HG02973 (cell line): ENCODE results near the gene OSBPL9.

Experiments used
- ATAC-seq: cut with Tn5 transposase; IDR thresholded peaks from one replicate; pipeline ENCODE4 v1.9.1; 2021; ENCODE audit warnings: moderate library complexity; ENCODE audit not compliant: unreplicated experiment

The OSBPL9 gene

GRCh38 chr1:51616903-51617708 is at the start of gene OSBPL9:
OSBPL9 (plus strand) TSS chr1:51617092; CDS start chr1:51617111, 19 bp downstream.
- peak; percentile 83 for ATAC-seq

GRCh38 chr1:51567653-51568052 is 49.2 kb upstream of the OSBPL9 start:
- ATAC-seq, result no peak

GRCh38 chr1:51568231-51568935 is 48.5 kb upstream of the OSBPL9 start:
- no peak for ATAC-seq

GRCh38 chr1:51569284-51570062 is 47.4 kb upstream of the OSBPL9 start:
- ATAC-seq, result peak; percentile 76

GRCh38 chr1:51570063-51570710 is 46.7 kb upstream of the OSBPL9 start:
- peak; percentile 33 for ATAC-seq

- ATAC-seq, result no peak
Observed at GRCh38 chr1:51572365-51572764, 44.5 kb upstream of the OSBPL9 start.

GRCh38 chr1:51574796-51575195 is 42.1 kb upstream of the OSBPL9 start:
- no peak for ATAC-seq

- no peak for ATAC-seq
Observed at GRCh38 chr1:51575406-51576084, 41.3 kb upstream of the OSBPL9 start.

GRCh38 chr1:51576085-51576444 is 40.8 kb upstream of the OSBPL9 start:
- no peak for ATAC-seq

GRCh38 chr1:51576923-51577322 is 40.0 kb upstream of the OSBPL9 start:
- no peak for ATAC-seq

GRCh38 chr1:51578383-51579109 is 38.3 kb upstream of the OSBPL9 start:
- peak; percentile 84 for ATAC-seq

GRCh38 chr1:51581238-51581637 is 35.7 kb upstream of the OSBPL9 start:
- no peak for ATAC-seq

GRCh38 chr1:51583532-51583931 is 33.4 kb upstream of the OSBPL9 start:
- no peak for ATAC-seq

- no peak for ATAC-seq
Observed at GRCh38 chr1:51584021-51584420, 32.9 kb upstream of the OSBPL9 start.

- ATAC-seq, result no peak
Observed at GRCh38 chr1:51592711-51593110, 24.2 kb upstream of the OSBPL9 start.

- ATAC-seq, result no peak
Observed at GRCh38 chr1:51594716-51595115, 22.2 kb upstream of the OSBPL9 start.

GRCh38 chr1:51600529-51600928 is 16.4 kb upstream of the OSBPL9 start:
- no peak for ATAC-seq

GRCh38 chr1:51600965-51601364 is 15.9 kb upstream of the OSBPL9 start:
- no peak for ATAC-seq

GRCh38 chr1:51605961-51606723 is 10.8 kb upstream of the OSBPL9 start:
- ATAC-seq, result no peak
